HepG2 (cell line): ENCODE measurements around the gene AK9. TPM values are rescaled to one million over a fixed set of nuclear protein-coding genes. Genes with fewer than 3 reads are reported as not detected.
A peak's percentile ranks its signal among the peaks of the same experiment; 100 is the strongest.

Source experiments
- ATAC-seq: fragments of 200-7000 bp; cut with Tn5 transposase; 3 replicates; pipeline ENCODE4 v1.9.1; 2020; ENCODE audit warnings: mild to moderate bottlenecking, moderate library complexity
- BruUV-seq: library from RNA; stranded (reverse); fragments of 400-500 nt; replicated peaks from 2 replicates; lab custom pipeline; 2021; lab: Mats Ljungman, UMichigan
- CTCF ChIA-PET: fragments of 300-600 bp; formaldehyde crosslinking; extraction: SDS; loops from one replicate; lab custom pipeline; 2021; ENCODE audit warnings: low total read pairs, inconsistent platforms, low intra/inter-chr PET ratio; lab: Yijun Ruan, JAX
- POLR2A ChIA-PET: fragments of 350-600 bp; sonication (Branson Sonifier 250); formaldehyde crosslinking; loops from one replicate; lab custom pipeline; 2020; ENCODE audit warnings: antibody characterized with exemption, inconsistent platforms; lab: Yijun Ruan, JAX
- DNase-seq: peaks from one replicate; pipeline ENCODE4 v3.0.0-alpha.2; 2015; ENCODE audit warnings: low spot score
- FAIRE-seq: peaks from 3 replicates; lab custom pipeline; 2011; peaks lifted over from hg19 to GRCh38; lab: Jason Lieb, UNC
- H2AFZ ChIP-seq: one replicate; pipeline ENCODE4 v1.6.1; 2011; ENCODE audit warnings: low read length, inconsistent platforms
- H3K27ac ChIP-seq: fragments of 300-600 bp; 3 replicates; pipeline ENCODE4 v1.8.0; 2011; ENCODE audit warnings: mixed run types, mild to moderate bottlenecking, mixed read lengths, low read length, inconsistent platforms; ENCODE audit not compliant: insufficient read depth; ENCODE audit errors: extremely low read length
- H3K27me3 ChIP-seq, 2 experiments: fragments of 200-600 bp in 1 of 2; 2 replicates in 1 of 2; 3 replicates in 1 of 2; pipeline versions ENCODE4 v1.6.0 to v1.8.0; 2011; ENCODE audit warnings: low read length in 2 of 2, mild to moderate bottlenecking in 2 of 2, moderate library complexity in 2 of 2, inconsistent platforms in 1 of 2; ENCODE audit not compliant: insufficient read depth in 2 of 2, control insufficient read depth in 1 of 2
- H3K36me3 ChIP-seq, 2 experiments: fragments of 200-600 bp in 1 of 2; replicated peaks in 1 of 2; 2 replicates in 1 of 2; 3 replicates in 1 of 2; pipeline versions ENCODE4 v1.5.1 to v1.8.0; 2011; ENCODE audit warnings: low read length in 2 of 2, inconsistent platforms in 1 of 2; ENCODE audit not compliant: insufficient read depth in 2 of 2, control insufficient read depth in 1 of 2
- H3K4me1 ChIP-seq: 2 replicates; pipeline ENCODE4 v1.5.1; 2012; ENCODE audit warnings: low read length, inconsistent platforms; ENCODE audit not compliant: insufficient read depth
- H3K4me2 ChIP-seq: 2 replicates; pipeline ENCODE4 v1.6.0; 2011; ENCODE audit warnings: low read depth, low read length, inconsistent platforms
- H3K4me3 ChIP-seq, 3 experiments: fragments of 200-600 bp in 1 of 3; sonication (generic), shearing (Covaris generic) in 1 of 3; replicated peaks in 1 of 3; 2 replicates each; pipeline ENCODE4 v1.5.1; 2011 to 2016; ENCODE audit warnings: low read length in 3 of 3, inconsistent platforms in 2 of 3, low read depth in 2 of 3, mild to moderate bottlenecking in 2 of 3, control low read depth in 1 of 3, mixed read lengths in 1 of 3; ENCODE audit not compliant: insufficient read depth in 1 of 3
- H3K79me2 ChIP-seq: one replicate; pipeline ENCODE4 v1.6.1; 2011; ENCODE audit warnings: low read length, inconsistent platforms; ENCODE audit not compliant: insufficient read depth
- H3K9ac ChIP-seq: 2 replicates; pipeline ENCODE4 v1.6.0; 2011; ENCODE audit warnings: mild to moderate bottlenecking, low read depth, low read length, inconsistent platforms; ENCODE audit not compliant: insufficient read depth
- H3K9me3 ChIP-seq: 2 replicates; pipeline ENCODE4 v1.5.1; 2012; ENCODE audit warnings: mild to moderate bottlenecking, low read length
- H4K20me1 ChIP-seq: 2 replicates; pipeline ENCODE4 v1.6.0; 2011; ENCODE audit warnings: inconsistent platforms, mild to moderate bottlenecking, low read length, moderate library complexity; ENCODE audit not compliant: insufficient read depth
- ATF6 ChIP-seq: sonication (generic); formaldehyde crosslinking; conservative IDR thresholded peaks from 2 replicates; pipeline ENCODE4 v1.4.0; 2020; ENCODE audit warnings: missing genetic modification reagents
- ATF7 ChIP-seq, 2 experiments: fragments of 450-650 bp in 1 of 2; sonication (generic) in 1 of 2; formaldehyde crosslinking in 1 of 2; IDR thresholded peaks; 2 replicates each; pipeline versions ENCODE4 v1.4.0 to v1.6.1; 2016 to 2020; ENCODE audit warnings: antibody characterized with exemption in 1 of 2, mild to moderate bottlenecking in 1 of 2, missing genetic modification reagents in 1 of 2
- BRD4 ChIP-seq: sonication (generic); formaldehyde crosslinking; IDR thresholded peaks from 2 replicates; pipeline ENCODE4 v1.4.0; 2020; ENCODE audit warnings: missing genetic modification reagents
- KIAA2018 ChIP-seq: sonication (generic); formaldehyde crosslinking; IDR thresholded peaks from 2 replicates; pipeline ENCODE4 v1.5.0; 2020; ENCODE audit warnings: mild to moderate bottlenecking, missing genetic modification reagents, borderline replicate concordance
- SRF ChIP-seq: IDR thresholded peaks from 2 replicates; pipeline ENCODE4 v1.6.1; 2011; ENCODE audit warnings: mild to moderate bottlenecking, low read depth, low read length, moderate library complexity
- THAP7 ChIP-seq: sonication (generic); formaldehyde crosslinking; IDR thresholded peaks from 2 replicates; pipeline ENCODE4 v1.8.1; 2023; ENCODE audit warnings: mild to moderate bottlenecking, missing genetic modification reagents
- ZNF724P ChIP-seq: sonication (generic); formaldehyde crosslinking; IDR thresholded peaks from 2 replicates; pipeline ENCODE4 v1.8.0; 2022; ENCODE audit warnings: missing genetic modification reagents, borderline replicate concordance
- WGBS: methylation state at CpG from one replicate; pipeline ENCODE4 v1.1.6; 2017; ENCODE audit warnings: low lambda C conversion rate; 5-methylcytosine and 5-hydroxymethylcytosine counted together
- in situ Hi-C: cut with HindIII; loops from 2 replicates; pipeline ENCODE4 v1.10.0; 2017; ENCODE audit warnings: low pct_unique_long_range_greater_than_20kb; ENCODE audit not compliant: extremely low pct_ligation_motif_present
- intact Hi-C: fragments of 100-400 bp; cut with micrococcal nuclease; formaldehyde crosslinking; loops from one replicate; pipeline ENCODE4 v1.10.0; 2022; ENCODE audit not compliant: unreplicated experiment
- polyA plus RNA-seq, 8 experiments: library from polyadenylated mRNA; depleted of rRNA in 3 of 8; stranded (reverse) in 7 of 8; unstranded in 1 of 8; fragments of >200 nt; fragmentation: Illumina TruSeq in 4 of 8; extraction: Trizol in 4 of 8; gene quantifications; 2 replicates each; pipeline versions ENCODE4 v1.2.1 to v1.2.3, GENCODE V29; 2011 to 2016; ENCODE audit warnings: low read depth in 4 of 8, missing spikeins in 1 of 8, mixed read lengths in 1 of 8; ENCODE audit not compliant: insufficient read depth in 1 of 8
- total RNA-seq, 5 experiments: library from RNA; depleted of rRNA; stranded (reverse); fragments of >200 nt; fragmentation: Illumina TruSeq; extraction: Trizol; gene quantifications; 2 replicates each; pipeline ENCODE4 v1.2.3, GENCODE V29; 2016; ENCODE audit warnings: low read depth in 1 of 5

AK9 gene
- total and polyA plus RNA-seq, 2 of the 13 experiments (the other 11 are each of a cell fraction or from before 2014, with no cell fraction given), result 3.2 to 4.8 TPM

GRCh38 chr6:109678240-109678639 is 12.8 kb downstream of the AK9 start:
- 40% methylated on average over 4 of the region's 4 CpGs for WGBS

GRCh38 chr6:109676724-109677123 is 14.3 kb downstream of the AK9 start:
- Histone ChIP-seq H3K27me3 (no peaks in the 10 kb centered on the region), H3K9me3 (no peaks in the 10 kb centered on the region), H2AFZ (no peak overlapping the region), H3K79me2 (no peaks in the 10 kb centered on the region), H3K27ac (no peak overlapping the region), H3K9ac (no peak overlapping the region), H3K4me1 (peaks cover 9% of the 10 kb centered on the region), H3K36me3 (no peaks in the 10 kb centered on the region), H3K4me3 (no peak overlapping the region), H3K4me2 (no peak overlapping the region), H4K20me1 (no peaks in the 10 kb centered on the region)
- ATAC-seq (no peak), DNase-seq (no peak), FAIRE-seq (no peak)
- CTCF ChIA-PET, result no interaction called here
- intact Hi-C loops, result loop anchor here (5.0 kb wide), 1 partner anchor 34 kb away; no protein-coding TSS in a partner anchor
- POLR2A ChIA-PET, result no interaction called here
- no TSS peak for BruUV-seq
- 54% methylated on average over 1 of the region's 1 CpG for WGBS
- in situ Hi-C loops, result no loop called here
- no peak for TF ChIP-seq KIAA2018 (CRISPR knock-in tag)
- TF ChIP-seq ATF6 (CRISPR knock-in tag), result no peak
- no peak for TF ChIP-seq THAP7 (CRISPR knock-in tag)
- no peak for TF ChIP-seq BRD4
- TF ChIP-seq ATF7 (IDR thresholded peaks at IDR 0.05), result no peak
- no peak for TF ChIP-seq ATF7 (CRISPR knock-in tag; IDR thresholded peaks at IDR 0.05)

More at GRCh38 chr6:109678240-109678639, 12.8 kb downstream of the AK9 start:
- Histone ChIP-seq H3K9me3 (no peaks in the 10 kb centered on the region), H3K27me3 (no peaks in the 10 kb centered on the region), H3K4me2 (peak overlapping the region; percentile 74), H3K4me1 (peaks cover 9% of the 10 kb centered on the region), H3K36me3 (no peaks in the 10 kb centered on the region), H3K4me3 (peak overlapping the region in 2 of 3 experiments; percentile 54 to 65; a peak in 2 of 6 replicates), H3K79me2 (no peaks in the 10 kb centered on the region), H3K9ac (no peak overlapping the region), H4K20me1 (no peaks in the 10 kb centered on the region), H3K27ac (no peak overlapping the region), H2AFZ (no peak overlapping the region)
- TF ChIP-seq SRF (peak; percentile 46; the same call in 1 of the 2 replicates), ZNF724P (CRISPR knock-in tag) (no peak)
- no peak for FAIRE-seq
- intact Hi-C loops (loop anchor here (5.0 kb wide), 1 partner anchor 36 kb away; no protein-coding TSS in a partner anchor), in situ Hi-C loops (no loop called here)
- BruUV-seq, result no TSS peak
- ChIA-PET CTCF (no interaction called here), POLR2A (interaction anchor here (1.6 kb wide), 1 partner anchor 12 kb away, joined by 3 read pairs; no protein-coding TSS in a partner anchor)
- DNase-seq, result no peak
- ATAC-seq, result peak; percentile 36; the same call in 1 of the 3 replicates
